HepG2 (cell line): ENCODE measurements around the gene ZDHHC18. TPM values are rescaled to one million over a fixed set of nuclear protein-coding genes. Genes with fewer than 3 reads are reported as not detected.

Source experiments
- CCDC6 ChIP-seq: sonication (generic); formaldehyde crosslinking; IDR thresholded peaks from 2 replicates; pipeline ENCODE4 v1.8.1; 2022; ENCODE audit warnings: mild to moderate bottlenecking, missing genetic modification reagents, moderate library complexity
- DDIT3 ChIP-seq: sonication (generic); formaldehyde crosslinking; IDR thresholded peaks from 2 replicates; pipeline ENCODE4 v1.4.0; 2020; ENCODE audit warnings: mild to moderate bottlenecking, missing genetic modification reagents
- E2F2 ChIP-seq: sonication (generic); formaldehyde crosslinking; IDR thresholded peaks from 2 replicates; pipeline ENCODE4 v1.4.0; 2020; ENCODE audit warnings: missing genetic modification reagents, borderline replicate concordance
- ELF4 ChIP-seq: sonication (generic); formaldehyde crosslinking; IDR thresholded peaks from 2 replicates; pipeline ENCODE4 v1.5.0; 2020; ENCODE audit warnings: missing genetic modification reagents, mild to moderate bottlenecking, moderate library complexity, borderline replicate concordance
- ETV5 ChIP-seq: IDR thresholded peaks from 2 replicates; pipeline ENCODE4 v1.6.1; 2018; ENCODE audit warnings: missing biosample characterization, missing genetic modification reagents, inconsistent platforms, borderline replicate concordance
- GABPA ChIP-seq, 2 experiments: IDR thresholded peaks; 2 replicates each; pipeline ENCODE4 v1.6.1; 2011 to 2016; ENCODE audit warnings: low read depth in 2 of 2, low read length in 1 of 2, missing biosample characterization in 1 of 2, missing genetic modification characterization in 1 of 2
- KDM4B ChIP-seq: sonication (generic); formaldehyde crosslinking; IDR thresholded peaks from 2 replicates; pipeline ENCODE4 v1.4.0; 2020; ENCODE audit warnings: missing genetic modification reagents
- SAP130 ChIP-seq: IDR thresholded peaks from 2 replicates; pipeline ENCODE4 v1.6.1; 2016; ENCODE audit warnings: low read depth
- SOX6 ChIP-seq, 2 experiments: fragments of 450-650 bp in 1 of 2; sonication (generic) in 1 of 2; formaldehyde crosslinking in 1 of 2; IDR thresholded peaks; 2 replicates each; pipeline versions ENCODE4 v1.4.0 to v1.6.1; 2017 to 2020; ENCODE audit warnings: antibody characterized with exemption in 1 of 2, mild to moderate bottlenecking in 1 of 2, missing genetic modification reagents in 1 of 2
- ZNF136 ChIP-seq: sonication (generic); formaldehyde crosslinking; IDR thresholded peaks from 2 replicates; pipeline ENCODE4 v1.8.1; 2022; ENCODE audit warnings: low read depth, mild to moderate bottlenecking, moderate library complexity, missing genetic modification reagents
- ZNF296 ChIP-seq: sonication (generic); formaldehyde crosslinking; conservative IDR thresholded peaks from 2 replicates; pipeline ENCODE4 v1.5.0; 2020; ENCODE audit warnings: mild to moderate bottlenecking, missing genetic modification reagents
- ZNF510 ChIP-seq: sonication (generic); formaldehyde crosslinking; IDR thresholded peaks from 2 replicates; pipeline ENCODE4 v1.4.0; 2020; ENCODE audit warnings: low read depth, mild to moderate bottlenecking, missing genetic modification reagents
- ZNF770 ChIP-seq: sonication (generic); formaldehyde crosslinking; IDR thresholded peaks from 2 replicates; pipeline ENCODE4 v1.5.0; 2020; ENCODE audit warnings: mild to moderate bottlenecking, missing genetic modification reagents
- polyA plus RNA-seq, 8 experiments: library from polyadenylated mRNA; depleted of rRNA in 3 of 8; stranded (reverse) in 7 of 8; unstranded in 1 of 8; fragments of >200 nt; fragmentation: Illumina TruSeq in 4 of 8; extraction: Trizol in 4 of 8; gene quantifications; 2 replicates each; pipeline versions ENCODE4 v1.2.1 to v1.2.3, GENCODE V29; 2011 to 2016; ENCODE audit warnings: low read depth in 4 of 8, missing spikeins in 1 of 8, mixed read lengths in 1 of 8; ENCODE audit not compliant: insufficient read depth in 1 of 8
- total RNA-seq, 5 experiments: library from RNA; depleted of rRNA; stranded (reverse); fragments of >200 nt; fragmentation: Illumina TruSeq; extraction: Trizol; gene quantifications; 2 replicates each; pipeline ENCODE4 v1.2.3, GENCODE V29; 2016; ENCODE audit warnings: low read depth in 1 of 5
- TF ChIP-seq, protein P1 (sequence below): sonication (generic); formaldehyde crosslinking; IDR thresholded peaks from 2 replicates; pipeline ENCODE4 v1.5.0; 2020; ENCODE audit warnings: missing genetic modification reagents, mild to moderate bottlenecking, borderline replicate concordance
- TF ChIP-seq, protein P2 (sequence below): IDR thresholded peaks from 2 replicates; pipeline ENCODE4 v1.6.1; 2016; ENCODE audit warnings: low read depth, missing genetic modification reagents, missing compliant biosample characterization

ZDHHC18 gene
- total and polyA plus RNA-seq, 2 of the 13 experiments (the other 11 are each of a cell fraction or from before 2014, with no cell fraction given): 13.2 to 35.3 TPM

- TF ChIP-seq, protein P1, sequence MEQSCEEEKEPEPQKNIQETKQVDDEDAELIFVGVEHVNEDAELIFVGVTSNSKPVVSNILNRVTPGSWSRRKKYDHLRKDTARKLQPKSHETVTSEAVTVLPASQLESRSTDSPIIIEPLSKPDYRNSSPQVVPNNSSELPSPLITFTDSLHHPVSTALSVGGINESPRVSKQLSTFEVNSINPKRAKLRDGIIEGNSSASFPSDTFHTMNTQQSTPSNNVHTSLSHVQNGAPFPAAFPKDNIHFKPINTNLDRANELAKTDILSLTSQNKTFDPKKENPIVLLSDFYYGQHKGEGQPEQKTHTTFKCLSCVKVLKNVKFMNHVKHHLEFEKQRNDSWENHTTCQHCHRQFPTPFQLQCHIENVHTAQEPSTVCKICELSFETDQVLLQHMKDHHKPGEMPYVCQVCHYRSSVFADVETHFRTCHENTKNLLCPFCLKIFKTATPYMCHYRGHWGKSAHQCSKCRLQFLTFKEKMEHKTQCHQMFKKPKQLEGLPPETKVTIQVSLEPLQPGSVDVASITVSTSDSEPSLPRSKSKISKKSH: peak; percentile 74; the same call in 1 of the 2 replicates
- no peak for TF ChIP-seq SOX6 (IDR thresholded peaks at IDR 0.05)
- 0 out of 2 replicates have a peak, but pooled peaks have one; percentile 52 for TF ChIP-seq SOX6 (CRISPR knock-in tag; IDR thresholded peaks at IDR 0.05)
- no peak for TF ChIP-seq CCDC6 (CRISPR knock-in tag)
- no peak for TF ChIP-seq DDIT3 (CRISPR knock-in tag)
- TF ChIP-seq KDM4B (CRISPR knock-in tag): no peak
- TF ChIP-seq E2F2 (CRISPR knock-in tag): no peak
- peak; percentile 43; the same call in 1 of the 2 replicates for TF ChIP-seq ZNF510 (CRISPR knock-in tag)
- no peak for TF ChIP-seq ZNF296 (CRISPR knock-in tag)
- TF ChIP-seq SAP130: peak; percentile 99
- no peak for TF ChIP-seq GABPA (IDR thresholded peaks at IDR 0.05; ENCODE audit: low read depth, low read length)
- TF ChIP-seq GABPA (CRISPR knock-in tag; IDR thresholded peaks at IDR 0.05; ENCODE audit: low read depth): peak; percentile 63
- peak; percentile 28; the same call in 1 of the 2 replicates for TF ChIP-seq ETV5 (CRISPR knock-in tag)
- TF ChIP-seq ZNF136 (CRISPR knock-in tag): 0 out of 2 replicates have a peak, but pooled peaks have one; percentile 42
- peak; percentile 20; the same call in 1 of the 2 replicates for TF ChIP-seq ELF4 (CRISPR knock-in tag)
- TF ChIP-seq ZNF770 (CRISPR knock-in tag): 0 out of 2 replicates have a peak, but pooled peaks have one; percentile 22
- TF ChIP-seq, protein P2, sequence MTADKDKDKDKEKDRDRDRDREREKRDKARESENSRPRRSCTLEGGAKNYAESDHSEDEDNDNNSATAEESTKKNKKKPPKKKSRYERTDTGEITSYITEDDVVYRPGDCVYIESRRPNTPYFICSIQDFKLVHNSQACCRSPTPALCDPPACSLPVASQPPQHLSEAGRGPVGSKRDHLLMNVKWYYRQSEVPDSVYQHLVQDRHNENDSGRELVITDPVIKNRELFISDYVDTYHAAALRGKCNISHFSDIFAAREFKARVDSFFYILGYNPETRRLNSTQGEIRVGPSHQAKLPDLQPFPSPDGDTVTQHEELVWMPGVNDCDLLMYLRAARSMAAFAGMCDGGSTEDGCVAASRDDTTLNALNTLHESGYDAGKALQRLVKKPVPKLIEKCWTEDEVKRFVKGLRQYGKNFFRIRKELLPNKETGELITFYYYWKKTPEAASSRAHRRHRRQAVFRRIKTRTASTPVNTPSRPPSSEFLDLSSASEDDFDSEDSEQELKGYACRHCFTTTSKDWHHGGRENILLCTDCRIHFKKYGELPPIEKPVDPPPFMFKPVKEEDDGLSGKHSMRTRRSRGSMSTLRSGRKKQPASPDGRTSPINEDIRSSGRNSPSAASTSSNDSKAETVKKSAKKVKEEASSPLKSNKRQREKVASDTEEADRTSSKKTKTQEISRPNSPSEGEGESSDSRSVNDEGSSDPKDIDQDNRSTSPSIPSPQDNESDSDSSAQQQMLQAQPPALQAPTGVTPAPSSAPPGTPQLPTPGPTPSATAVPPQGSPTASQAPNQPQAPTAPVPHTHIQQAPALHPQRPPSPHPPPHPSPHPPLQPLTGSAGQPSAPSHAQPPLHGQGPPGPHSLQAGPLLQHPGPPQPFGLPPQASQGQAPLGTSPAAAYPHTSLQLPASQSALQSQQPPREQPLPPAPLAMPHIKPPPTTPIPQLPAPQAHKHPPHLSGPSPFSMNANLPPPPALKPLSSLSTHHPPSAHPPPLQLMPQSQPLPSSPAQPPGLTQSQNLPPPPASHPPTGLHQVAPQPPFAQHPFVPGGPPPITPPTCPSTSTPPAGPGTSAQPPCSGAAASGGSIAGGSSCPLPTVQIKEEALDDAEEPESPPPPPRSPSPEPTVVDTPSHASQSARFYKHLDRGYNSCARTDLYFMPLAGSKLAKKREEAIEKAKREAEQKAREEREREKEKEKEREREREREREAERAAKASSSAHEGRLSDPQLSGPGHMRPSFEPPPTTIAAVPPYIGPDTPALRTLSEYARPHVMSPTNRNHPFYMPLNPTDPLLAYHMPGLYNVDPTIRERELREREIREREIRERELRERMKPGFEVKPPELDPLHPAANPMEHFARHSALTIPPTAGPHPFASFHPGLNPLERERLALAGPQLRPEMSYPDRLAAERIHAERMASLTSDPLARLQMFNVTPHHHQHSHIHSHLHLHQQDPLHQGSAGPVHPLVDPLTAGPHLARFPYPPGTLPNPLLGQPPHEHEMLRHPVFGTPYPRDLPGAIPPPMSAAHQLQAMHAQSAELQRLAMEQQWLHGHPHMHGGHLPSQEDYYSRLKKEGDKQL (CRISPR knock-in tag): no peak
These were observed 73.7 kb downstream of the ZDHHC18 start, which contains the start of gene GPATCH3 (continued) for GRCh38 chr1:26900001-26900814.
